Measurements from ENCODE around the gene SLC25A44.

The SLC25A44 gene

DNA sequence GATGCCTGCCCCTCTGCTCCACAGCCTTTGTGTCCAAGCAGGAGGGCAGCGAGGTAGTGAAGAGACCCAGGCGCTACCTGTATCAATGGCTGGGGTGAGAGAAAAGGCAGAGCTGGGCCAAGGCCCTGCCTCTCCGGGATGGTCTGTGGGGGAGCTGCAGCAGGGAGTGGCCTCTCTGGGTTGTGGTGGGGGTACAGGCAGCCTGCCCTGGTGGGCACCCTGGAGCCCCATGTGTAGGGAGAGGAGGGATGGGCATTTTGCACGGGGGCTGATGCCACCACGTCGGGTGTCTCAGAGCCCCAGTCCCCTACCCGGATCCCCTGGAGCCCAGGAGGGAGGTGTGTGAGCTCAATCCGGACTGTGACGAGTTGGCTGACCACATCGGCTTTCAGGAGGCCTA lies 48.8 kb downstream of the SLC25A44 start:
- no peak for DNase-seq (ENCODE audit: low read depth in 1 of 2, low spot score in 1 of 2)
- in situ Hi-C loops (cut with HindIII; ENCODE audit: low pct_unique_long_range_greater_than_20kb, low sequenced_read_pairs) = no loop called here
- no peak for TF ChIP-seq JUND (IDR thresholded peaks at IDR 0.05; ENCODE audit: low read depth)

DNA sequence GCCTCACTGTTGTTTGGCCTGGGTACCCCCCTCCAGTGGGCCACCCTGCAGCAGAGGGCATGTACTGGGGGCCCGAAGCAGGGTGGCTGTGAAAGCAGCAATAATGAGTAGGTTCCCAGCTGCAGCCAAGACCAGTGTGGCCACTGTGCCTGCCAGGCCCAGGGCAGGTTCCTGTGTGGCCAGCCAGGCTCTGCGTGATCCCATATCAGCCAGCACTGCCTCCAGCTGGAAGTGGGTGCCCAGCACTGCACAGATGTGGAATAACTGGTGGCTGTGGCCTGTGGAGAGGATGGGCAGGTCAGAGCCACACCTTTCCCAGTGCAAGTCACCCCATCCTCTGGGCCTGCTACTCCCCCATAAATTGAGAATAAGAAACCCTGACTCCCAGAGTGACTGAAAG lies 50.2 kb downstream of the SLC25A44 start:
- in situ Hi-C loops (cut with HindIII; ENCODE audit: low pct_unique_long_range_greater_than_20kb, low sequenced_read_pairs) = no loop called here
- no peak for TF ChIP-seq JUND (IDR thresholded peaks at IDR 0.05; ENCODE audit: low read depth)
- no peak for DNase-seq (ENCODE audit: low read depth in 1 of 2, low spot score in 1 of 2)

DNA sequence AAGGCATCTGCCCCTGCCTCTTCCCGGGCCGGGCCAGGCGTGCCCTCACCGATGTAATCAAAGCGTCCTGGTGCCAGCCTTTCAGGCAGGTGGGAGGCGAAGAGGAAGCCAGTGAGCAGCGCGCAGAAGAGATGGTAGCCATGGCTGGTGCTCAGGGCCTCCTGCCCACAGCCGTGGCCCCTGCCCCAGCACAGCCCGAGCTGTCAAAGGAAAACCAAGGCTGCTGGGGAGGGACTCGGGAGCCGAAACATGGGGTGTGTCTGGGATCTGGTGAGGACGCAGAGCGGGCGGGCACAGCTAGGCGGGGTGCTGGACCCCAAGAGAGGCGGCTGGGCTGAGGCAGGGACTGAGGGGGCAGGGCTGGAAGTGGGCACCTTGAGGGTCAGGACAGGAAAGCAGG lies 50.8 kb downstream of the SLC25A44 start:
- no peak for DNase-seq (ENCODE audit: low read depth in 1 of 2, low spot score in 1 of 2)
- in situ Hi-C loops (cut with HindIII; ENCODE audit: low pct_unique_long_range_greater_than_20kb, low sequenced_read_pairs) = no loop called here
- TF ChIP-seq JUND (IDR thresholded peaks at IDR 0.05; ENCODE audit: low read depth) = no peak

DNA sequence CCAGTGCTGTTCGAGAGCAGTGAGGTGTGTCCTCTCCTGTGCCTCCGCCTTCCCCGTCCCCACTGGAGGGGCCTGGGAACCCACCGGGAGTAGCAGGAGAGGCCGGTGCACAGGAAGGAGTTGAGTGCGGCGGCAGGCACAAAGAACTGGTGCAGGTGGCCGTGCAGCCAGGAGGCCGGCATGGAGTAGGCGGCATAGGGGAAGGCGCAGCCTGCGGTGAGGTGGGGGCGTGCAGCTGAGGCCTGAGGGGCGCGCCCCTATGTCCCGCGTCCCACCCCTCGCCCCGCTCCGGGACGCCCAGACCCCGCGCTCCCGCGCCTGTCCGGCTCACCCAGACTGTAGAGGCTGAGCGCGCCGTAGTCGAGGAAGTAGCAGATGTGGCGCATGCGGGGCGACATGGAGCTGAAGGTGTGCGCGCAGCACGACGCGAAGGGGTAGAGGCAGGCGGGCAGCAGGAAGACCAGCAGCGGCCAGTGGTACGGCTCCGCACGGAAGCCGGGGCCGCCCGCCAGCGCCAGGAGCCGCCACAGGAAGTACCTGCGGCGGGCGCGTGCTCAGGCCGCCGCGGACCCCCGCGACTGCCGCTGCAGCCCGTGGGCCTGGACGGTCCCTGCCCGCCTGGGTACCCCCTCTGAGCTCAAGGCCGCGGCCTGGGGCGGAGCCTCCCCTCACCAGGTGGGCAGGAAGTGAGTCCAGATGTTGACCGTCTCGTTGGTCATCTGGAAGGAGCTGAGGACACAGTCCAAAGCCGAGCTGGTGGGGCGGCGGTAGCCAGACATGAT lies 51.7 kb downstream of the SLC25A44 start:
- in situ Hi-C loops (cut with HindIII; ENCODE audit: low pct_unique_long_range_greater_than_20kb, low sequenced_read_pairs) = no loop called here
- DNase-seq (ENCODE audit: low read depth in 1 of 2, low spot score in 1 of 2) = no peak
- TF ChIP-seq JUND (IDR thresholded peaks at IDR 0.05; ENCODE audit: low read depth) = no peak

DNA sequence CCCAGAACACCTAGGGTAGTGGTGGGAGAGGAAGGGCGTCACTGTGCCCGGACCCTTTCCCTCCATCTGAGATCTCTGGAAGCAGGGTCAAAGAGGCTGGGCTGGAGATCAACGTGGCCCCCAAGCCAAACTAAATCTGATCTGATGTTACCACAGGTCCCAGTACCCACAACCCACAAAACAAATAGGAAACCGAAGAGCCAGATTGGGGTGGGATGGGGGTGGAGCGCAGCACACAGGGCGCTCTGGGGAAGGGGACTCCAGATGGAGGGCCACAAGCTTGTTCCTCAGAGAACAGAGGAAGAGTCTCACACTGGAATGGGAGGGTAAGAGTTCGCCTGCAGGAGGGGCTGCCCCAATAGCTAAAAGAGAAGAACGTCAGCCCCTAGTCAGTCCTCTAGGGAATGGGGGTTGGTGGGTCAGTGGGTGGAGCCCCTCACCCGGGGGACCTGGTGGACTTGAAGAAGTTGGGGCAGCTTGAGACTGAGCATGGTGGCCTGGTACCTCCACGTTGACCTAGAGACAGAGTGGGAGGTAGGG lies 52.4 kb downstream of the SLC25A44 start:
- DNase-seq (ENCODE audit: low read depth in 1 of 2, low spot score in 1 of 2) = no peak
- in situ Hi-C loops (cut with HindIII; ENCODE audit: low pct_unique_long_range_greater_than_20kb, low sequenced_read_pairs) = no loop called here
- no peak for TF ChIP-seq JUND (IDR thresholded peaks at IDR 0.05; ENCODE audit: low read depth)

DNA sequence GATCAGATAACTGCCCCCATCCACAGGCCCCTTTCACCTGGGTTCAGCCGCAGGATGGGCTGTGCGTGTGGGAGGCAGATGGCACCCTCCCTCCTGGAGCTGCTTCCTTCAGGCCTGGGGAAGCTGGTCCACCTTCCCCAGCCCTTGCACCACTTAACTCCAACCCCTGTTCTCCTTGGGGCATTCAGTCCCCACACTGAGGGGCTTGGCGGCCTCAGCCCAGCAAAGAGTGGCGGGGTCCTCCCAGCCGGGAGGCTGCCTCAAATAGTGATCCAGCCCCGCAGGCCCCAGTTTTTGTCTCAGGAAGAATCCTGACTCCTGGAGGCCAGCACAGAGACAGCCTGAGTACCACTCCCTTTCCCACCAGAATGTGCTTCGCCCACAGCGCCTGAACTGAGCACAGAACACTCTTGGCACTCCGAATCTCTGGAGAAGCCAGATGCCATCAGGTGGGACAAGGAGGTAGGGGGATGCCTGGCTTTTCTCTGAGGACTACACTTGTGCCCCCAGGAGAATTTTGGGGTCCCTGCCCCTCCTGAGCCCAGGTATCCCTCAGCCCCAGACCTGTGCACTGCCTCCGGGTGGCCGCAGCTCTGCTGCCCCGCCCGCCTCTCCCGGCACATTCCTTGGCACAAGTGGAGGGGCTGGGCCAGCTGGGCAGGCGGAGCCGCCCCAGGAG lies 53.0 kb downstream of the SLC25A44 start:
- peak; percentile 57 to 77 for DNase-seq (ENCODE audit: low read depth in 1 of 2, low spot score in 1 of 2)
- no peak for TF ChIP-seq JUND (IDR thresholded peaks at IDR 0.05; ENCODE audit: low read depth)
- in situ Hi-C loops (cut with HindIII; ENCODE audit: low pct_unique_long_range_greater_than_20kb, low sequenced_read_pairs) = no loop called here

DNA sequence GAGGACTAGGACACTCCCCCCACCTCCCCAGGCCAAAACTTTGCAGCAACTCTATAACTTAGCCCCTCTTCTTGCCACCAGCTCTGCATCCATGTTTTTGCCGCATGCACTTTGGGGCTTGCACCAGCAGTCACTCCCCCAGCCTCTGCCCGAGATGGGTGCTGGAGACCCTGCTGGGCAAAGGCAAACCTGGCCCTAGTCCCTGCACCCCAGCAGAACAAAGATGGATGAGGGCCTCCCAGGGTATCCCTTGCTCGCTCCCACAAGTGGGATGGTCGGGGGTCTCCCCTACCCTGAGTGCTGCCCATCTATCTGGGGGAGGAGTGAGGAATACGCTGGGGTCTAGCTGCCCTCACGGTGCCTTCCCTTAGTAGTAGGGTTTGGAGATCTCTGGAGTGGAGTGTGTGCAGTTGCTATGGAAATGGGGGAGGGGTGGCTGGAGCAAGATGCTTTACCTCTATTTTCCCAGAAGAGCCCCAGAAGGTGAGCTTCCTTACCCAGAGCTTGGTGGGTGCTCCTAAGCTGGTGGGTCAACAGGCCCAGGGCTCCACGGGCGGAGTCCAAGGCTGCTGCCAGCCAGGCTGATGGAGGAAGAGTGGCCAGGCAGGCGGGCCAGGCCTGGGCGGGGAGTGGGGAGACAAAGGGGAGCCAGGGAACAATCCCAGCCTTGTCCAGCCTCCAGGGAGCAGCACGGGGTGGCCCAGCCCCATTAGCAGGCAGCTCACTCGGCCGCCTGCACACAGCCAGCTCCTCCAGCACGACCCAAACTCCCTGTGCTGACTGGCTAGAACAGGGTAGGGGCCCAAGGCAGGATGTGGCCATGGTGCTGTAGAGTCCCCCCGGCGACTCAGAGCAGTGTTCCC lies 53.8 kb downstream of the SLC25A44 start, which contains the start of gene PAQR6:
Gene PAQR6 (minus strand): TSS at position 597 of the 863 bp plus-strand sequence. CDS start 1,325 bp downstream, outside the sequence.
- no peak for TF ChIP-seq JUND (IDR thresholded peaks at IDR 0.05; ENCODE audit: low read depth)
- in situ Hi-C loops (cut with HindIII; ENCODE audit: low pct_unique_long_range_greater_than_20kb, low sequenced_read_pairs) = no loop called here
- no peak for DNase-seq (ENCODE audit: low read depth in 1 of 2, low spot score in 1 of 2)

DNA sequence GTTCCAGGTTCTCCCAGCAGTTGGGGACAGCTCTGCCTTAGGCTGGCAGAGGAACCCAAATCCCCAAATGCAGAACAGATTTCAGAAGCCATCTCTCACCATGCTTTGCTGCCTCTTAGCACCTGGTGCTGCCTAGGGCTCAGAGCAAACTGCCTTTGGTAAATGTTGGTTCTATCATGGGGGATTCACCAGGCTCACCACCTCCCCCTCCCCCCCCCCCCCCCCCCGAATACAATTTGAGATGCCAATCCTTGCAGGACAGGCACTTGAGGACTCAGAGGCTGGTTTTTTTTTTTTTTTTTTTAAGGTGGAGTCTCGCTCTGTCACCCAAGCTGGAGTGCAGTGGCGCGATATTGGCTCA lies 54.4 kb downstream of the SLC25A44 start:
- in situ Hi-C loops (cut with HindIII; ENCODE audit: low pct_unique_long_range_greater_than_20kb, low sequenced_read_pairs) = no loop called here
- TF ChIP-seq JUND (IDR thresholded peaks at IDR 0.05; ENCODE audit: low read depth) = no peak
- no peak for DNase-seq (ENCODE audit: low read depth in 1 of 2, low spot score in 1 of 2)

DNA sequence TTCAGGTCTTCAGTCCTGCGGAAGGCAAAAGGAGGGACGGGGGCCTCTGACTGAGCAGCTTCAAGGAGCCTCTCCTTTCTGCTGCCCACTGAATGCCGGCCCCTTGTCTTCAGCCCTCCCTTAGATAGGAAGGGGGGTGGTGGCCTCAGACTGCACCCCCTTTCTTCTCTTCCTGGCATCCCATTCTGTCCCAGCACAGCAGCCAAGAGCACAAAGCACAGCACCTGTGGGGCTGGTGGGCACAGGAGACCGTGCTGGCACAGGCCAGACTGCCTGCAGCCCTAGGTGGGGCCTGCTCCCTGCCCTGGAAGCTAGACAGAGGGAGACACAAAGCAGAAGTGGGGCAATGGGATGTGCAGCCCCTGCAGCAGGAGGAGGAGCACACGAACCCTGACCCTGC lies 55.7 kb downstream of the SLC25A44 start:
- DNase-seq (ENCODE audit: low read depth in 1 of 2, low spot score in 1 of 2) = no peak
- TF ChIP-seq JUND (IDR thresholded peaks at IDR 0.05; ENCODE audit: low read depth) = no peak
- in situ Hi-C loops (cut with HindIII; ENCODE audit: low pct_unique_long_range_greater_than_20kb, low sequenced_read_pairs) = no loop called here

DNA sequence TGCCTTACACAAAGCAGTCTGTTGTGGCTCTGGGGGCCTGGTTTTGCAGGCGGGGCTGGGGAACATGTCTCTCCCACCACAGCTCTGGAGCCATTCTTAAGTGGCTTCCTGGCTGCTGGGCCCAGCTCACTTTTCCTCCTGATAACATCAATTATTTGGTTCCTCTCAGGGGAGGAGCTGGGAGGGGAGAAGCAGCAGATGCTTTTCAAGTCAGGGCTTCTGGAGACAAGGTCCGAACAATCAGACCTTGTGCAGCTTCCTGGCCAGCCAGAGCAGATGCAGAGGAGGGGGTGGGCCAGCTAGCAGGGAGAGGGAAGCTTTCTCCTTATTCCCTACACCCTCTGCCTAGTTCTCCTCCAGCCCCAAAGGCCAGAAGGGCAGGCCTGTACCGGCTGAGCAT lies 57.6 kb downstream of the SLC25A44 start:
- no peak for TF ChIP-seq JUND (IDR thresholded peaks at IDR 0.05; ENCODE audit: low read depth)
- DNase-seq (ENCODE audit: low read depth in 1 of 2, low spot score in 1 of 2) = no peak
- in situ Hi-C loops (cut with HindIII; ENCODE audit: low pct_unique_long_range_greater_than_20kb, low sequenced_read_pairs) = no loop called here

DNA sequence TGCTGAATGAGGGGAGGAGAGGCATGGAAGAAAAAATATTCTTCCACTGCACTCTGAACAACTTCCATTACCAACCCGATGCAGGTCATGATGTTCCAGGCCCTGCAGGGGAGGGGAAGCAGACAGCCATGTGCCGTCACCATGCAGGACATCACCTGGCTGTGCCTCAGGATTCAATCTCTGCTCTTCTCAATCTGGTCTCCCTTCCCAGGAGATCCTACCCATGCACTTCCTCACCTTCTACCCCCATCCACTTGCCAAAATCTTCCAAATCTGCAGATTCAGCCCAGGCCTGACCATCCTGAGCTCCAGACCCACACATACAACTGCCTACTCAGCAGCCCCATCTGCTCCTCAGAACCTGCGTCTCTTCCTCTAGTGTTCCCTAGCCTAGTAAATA lies 59.7 kb downstream of the SLC25A44 start:
- no peak for TF ChIP-seq JUND (IDR thresholded peaks at IDR 0.05; ENCODE audit: low read depth)
- in situ Hi-C loops (cut with HindIII; ENCODE audit: low pct_unique_long_range_greater_than_20kb, low sequenced_read_pairs) = no loop called here
- no peak for DNase-seq (ENCODE audit: low read depth in 1 of 2, low spot score in 1 of 2)

DNA sequence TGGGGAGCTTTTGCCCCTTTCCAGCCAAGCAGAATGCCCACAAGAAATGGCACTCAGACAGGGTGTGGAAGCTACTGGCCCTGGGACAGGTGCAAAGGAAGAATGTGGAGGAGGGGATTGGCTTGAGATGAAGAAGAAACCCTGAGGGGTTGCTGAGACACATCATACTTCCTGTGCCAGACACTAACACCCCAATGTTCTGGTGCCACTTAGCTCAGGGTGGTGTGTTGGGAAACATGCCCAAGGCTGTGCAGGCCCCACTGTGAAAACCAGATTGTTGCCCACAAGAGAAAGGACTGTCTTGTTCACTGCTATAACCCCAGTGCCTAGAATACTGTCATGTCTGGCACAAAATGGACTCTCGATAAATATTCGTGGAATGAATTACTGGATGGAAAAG lies 63.8 kb downstream of the SLC25A44 start:
- in situ Hi-C loops (cut with HindIII; ENCODE audit: low pct_unique_long_range_greater_than_20kb, low sequenced_read_pairs) = no loop called here
- DNase-seq (ENCODE audit: low read depth in 1 of 2, low spot score in 1 of 2) = no peak
- no peak for TF ChIP-seq JUND (IDR thresholded peaks at IDR 0.05; ENCODE audit: low read depth)

Measured in T47D (cell line).